Measurements from ENCODE around the gene ADGRV1. TPM values are rescaled to one million over a fixed set of nuclear protein-coding genes. Genes with fewer than 3 reads are reported as not detected.

ADGRV1 gene
- total RNA-seq, 1 experiment from 2014 or later = 1.8 TPM

Other genes with a start within 250 kb of the ADGRV1 start
- 60.8 and 61.3 TPM in 2 replicates for gene CETN3, start 149.0 kb upstream of the ADGRV1 start, total RNA-seq (2014; rRNA removed; shearing (Covaris generic))
- 5.6 and 7.8 TPM in 2 replicates for gene MBLAC2, start 84.0 kb upstream of the ADGRV1 start, total RNA-seq (2014; rRNA removed; shearing (Covaris generic))
- gene POLR3G, start 83.9 kb upstream of the ADGRV1 start, total RNA-seq (2014; rRNA removed; shearing (Covaris generic)) = 36.7 and 38.4 TPM in 2 replicates
- gene LYSMD3, start 29.2 kb upstream of the ADGRV1 start, total RNA-seq (2014; rRNA removed; shearing (Covaris generic)) = 13.2 and 15.1 TPM in 2 replicates